Measurements from ENCODE around the gene CELSR1.

GRCh38 chr22:46409631-46410210 lies 127.7 kb downstream of the CELSR1 start:
- TF ChIP-seq CTCF (conservative IDR thresholded peaks at IDR 0.05 in 1 of 2, IDR thresholded peaks at IDR 0.05 in 1 of 2; ENCODE audit: low read depth in 1 of 2, low read length in 2 of 2) (no peak), EZH2 (IDR thresholded peaks at IDR 0.05; ENCODE audit: low read length, missing control alignments) (no peak)
